OCI-LY3 (cell line): Measurements from ENCODE around the gene LOXL3.

ENCODE experiments used
- H2AFZ ChIP-seq: fragments of 200-600, 300-600 bp; shearing (Covaris generic); 2 replicates; pipeline ENCODE4 v1.6.0; 2014; ENCODE audit warnings: antibody characterized with exemption, low read depth, low read length
- H3K27ac ChIP-seq: fragments of 200-600, 300-600 bp; sonication (generic); 2 replicates; pipeline ENCODE4 v1.5.1; 2014; ENCODE audit warnings: mild to moderate bottlenecking, low read length, moderate library complexity, mixed read lengths
- H3K27me3 ChIP-seq: fragments of 200-600, 300-600 bp; sonication (generic); 2 replicates; pipeline ENCODE4 v1.6.1; 2014; ENCODE audit warnings: low read depth, low read length, mixed read lengths
- H3K36me3 ChIP-seq: fragments of 200-600, 300-600 bp; sonication (generic); replicated peaks from 2 replicates; pipeline ENCODE3; 2014; ENCODE audit warnings: low read depth, low read length, mixed read lengths
- H3K4me1 ChIP-seq: fragments of 300-600, 200-600 bp; sonication (generic); 2 replicates; pipeline ENCODE4 v1.6.1; 2014; ENCODE audit warnings: low read length, mixed read lengths
- H3K4me2 ChIP-seq: fragments of 200-600, 300-600 bp; sonication (generic); 2 replicates; pipeline ENCODE4 v1.6.1; 2014; ENCODE audit warnings: low read length, mixed read lengths
- H3K4me3 ChIP-seq: fragments of 300-600, 200-600 bp; sonication (generic); 2 replicates; pipeline ENCODE4 v1.5.1; 2014; ENCODE audit warnings: antibody characterized with exemption, mild to moderate bottlenecking, low read length, moderate library complexity
- H3K79me2 ChIP-seq: fragments of 300-600, 200-600 bp; shearing (Covaris generic); 2 replicates; pipeline ENCODE4 v1.6.1; 2014; ENCODE audit warnings: mild to moderate bottlenecking, low read length, mixed read lengths
- H3K9ac ChIP-seq: fragments of 300-600, 200-600 bp; shearing (Covaris generic); 2 replicates; pipeline ENCODE4 v1.6.0; 2014; ENCODE audit warnings: mild to moderate bottlenecking, low read length, moderate library complexity
- H3K9me3 ChIP-seq: fragments of 200-600, 300-600 bp; shearing (Covaris generic); 2 replicates; pipeline ENCODE4 v1.6.1; 2014; ENCODE audit warnings: low read length, mixed read lengths; ENCODE audit not compliant: insufficient read depth
- H4K20me1 ChIP-seq: fragments of 200-600, 300-600 bp; sonication (generic); 2 replicates; pipeline ENCODE4 v1.6.1; 2016; ENCODE audit warnings: low read length, mixed read lengths; ENCODE audit not compliant: insufficient read depth
- EZH2phosphoT487 ChIP-seq: fragments of 200-600 bp; shearing (Covaris generic); IDR thresholded peaks from 2 replicates; pipeline ENCODE4 v1.6.1; 2018; ENCODE audit warnings: antibody characterized with exemption, mixed run types, low read depth
- TF ChIP-seq, protein P1 (sequence below): fragments of 200-600, 300-600 bp; sonication (generic); IDR thresholded peaks from 2 replicates; pipeline ENCODE4 v1.5.1; 2014; ENCODE audit warnings: antibody characterized with exemption, low read length, low read depth

LOXL3 gene

DNA sequence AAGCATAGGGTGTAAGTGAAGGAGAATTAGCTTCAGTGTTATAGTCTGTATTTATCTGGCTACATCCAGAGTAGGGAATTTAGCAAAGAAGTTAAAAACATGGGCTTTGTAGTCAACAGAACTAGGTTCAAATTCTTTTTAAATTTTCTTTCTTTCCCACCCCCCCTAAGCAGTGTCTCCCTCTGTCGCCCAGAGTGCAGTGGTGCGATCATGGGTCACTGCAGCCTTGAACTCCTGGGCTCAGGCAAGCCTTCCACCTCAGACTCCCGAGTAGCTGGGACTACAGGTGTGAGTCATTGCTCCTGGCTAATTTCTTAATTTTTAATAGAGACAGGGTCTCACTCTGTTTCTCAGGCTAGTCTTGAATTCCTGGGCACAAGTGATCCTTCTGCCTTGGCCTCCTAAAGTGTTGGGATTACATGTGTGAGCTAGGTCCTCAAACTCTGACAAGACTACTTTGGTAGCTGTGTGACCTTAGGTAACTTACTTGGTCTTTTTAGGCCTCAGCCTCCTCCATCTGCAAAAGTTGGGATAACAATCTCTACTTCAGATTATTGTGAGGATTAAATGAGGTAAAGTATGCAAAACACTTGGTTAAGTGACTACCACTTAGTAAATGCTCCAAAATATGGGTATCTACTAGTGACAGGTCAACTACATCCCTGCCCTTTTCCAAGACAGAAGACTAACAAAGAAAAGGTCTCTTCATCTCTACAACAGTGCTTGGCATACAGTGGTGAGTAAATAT, 18.6 kb upstream of the LOXL3 start:
- Histone ChIP-seq H3K4me3 (no peak overlapping the region), H3K36me3 (no peaks in the 10 kb centered on the region), H3K4me2 (no peak overlapping the region), H3K27ac (no peak overlapping the region), H3K79me2 (no peaks in the 10 kb centered on the region), H4K20me1 (no peaks in the 10 kb centered on the region), H3K27me3 (0 out of 2 replicates have a peak, but pooled peaks cover 4% of the 10 kb centered on the region), H3K4me1 (peaks cover 48% of the 10 kb centered on the region), H3K9ac (no peak overlapping the region), H3K9me3 (no peaks in the 10 kb centered on the region), H2AFZ (no peak overlapping the region)
- TF ChIP-seq, protein P1, sequence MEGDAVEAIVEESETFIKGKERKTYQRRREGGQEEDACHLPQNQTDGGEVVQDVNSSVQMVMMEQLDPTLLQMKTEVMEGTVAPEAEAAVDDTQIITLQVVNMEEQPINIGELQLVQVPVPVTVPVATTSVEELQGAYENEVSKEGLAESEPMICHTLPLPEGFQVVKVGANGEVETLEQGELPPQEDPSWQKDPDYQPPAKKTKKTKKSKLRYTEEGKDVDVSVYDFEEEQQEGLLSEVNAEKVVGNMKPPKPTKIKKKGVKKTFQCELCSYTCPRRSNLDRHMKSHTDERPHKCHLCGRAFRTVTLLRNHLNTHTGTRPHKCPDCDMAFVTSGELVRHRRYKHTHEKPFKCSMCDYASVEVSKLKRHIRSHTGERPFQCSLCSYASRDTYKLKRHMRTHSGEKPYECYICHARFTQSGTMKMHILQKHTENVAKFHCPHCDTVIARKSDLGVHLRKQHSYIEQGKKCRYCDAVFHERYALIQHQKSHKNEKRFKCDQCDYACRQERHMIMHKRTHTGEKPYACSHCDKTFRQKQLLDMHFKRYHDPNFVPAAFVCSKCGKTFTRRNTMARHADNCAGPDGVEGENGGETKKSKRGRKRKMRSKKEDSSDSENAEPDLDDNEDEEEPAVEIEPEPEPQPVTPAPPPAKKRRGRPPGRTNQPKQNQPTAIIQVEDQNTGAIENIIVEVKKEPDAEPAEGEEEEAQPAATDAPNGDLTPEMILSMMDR: no peak
- TF ChIP-seq EZH2phosphoT487: no peak

DNA sequence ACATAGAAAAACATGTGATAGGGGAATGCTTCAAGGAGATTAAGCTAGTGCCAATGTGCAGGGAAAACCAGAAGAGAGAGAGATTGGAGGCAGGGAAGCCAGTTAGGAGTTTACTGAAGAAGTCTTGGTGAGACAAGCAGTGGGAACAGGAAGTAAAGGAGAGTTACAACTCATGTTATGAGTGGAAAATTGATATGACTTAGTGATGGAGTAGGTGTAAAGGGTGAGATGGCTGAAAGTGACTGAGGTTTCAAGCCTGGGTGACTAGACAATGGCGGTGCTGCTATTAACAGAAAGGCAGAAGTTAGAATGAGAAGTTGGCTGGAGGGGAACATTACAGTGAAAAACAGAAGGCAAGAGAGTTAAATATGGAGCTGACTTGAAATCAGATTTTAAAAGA, 17.3 kb upstream of the LOXL3 start:
- H3K36me3 ChIP-seq: no peaks in the 10 kb centered on the region
- H3K9ac ChIP-seq: peak overlapping the region; percentile 40; the same call in 1 of the 2 replicates
- H3K79me2 ChIP-seq: no peaks in the 10 kb centered on the region
- peaks cover 46% of the 10 kb centered on the region for H3K4me1 ChIP-seq
- 0 out of 2 replicates have a peak, but pooled peaks cover 4% of the 10 kb centered on the region for H3K27me3 ChIP-seq
- TF ChIP-seq EZH2phosphoT487: no peak
- TF ChIP-seq, protein P1: no peak
- peak overlapping the region; percentile 66 for H3K27ac ChIP-seq
- peak overlapping the region; percentile 54 for H3K4me2 ChIP-seq
- H2AFZ ChIP-seq: peak overlapping the region; percentile 75
- 0 out of 2 replicates have a peak overlapping the region, but pooled peaks have one; percentile 22 for H3K4me3 ChIP-seq
- H3K9me3 ChIP-seq: no peaks in the 10 kb centered on the region
- no peaks in the 10 kb centered on the region for H4K20me1 ChIP-seq

DNA sequence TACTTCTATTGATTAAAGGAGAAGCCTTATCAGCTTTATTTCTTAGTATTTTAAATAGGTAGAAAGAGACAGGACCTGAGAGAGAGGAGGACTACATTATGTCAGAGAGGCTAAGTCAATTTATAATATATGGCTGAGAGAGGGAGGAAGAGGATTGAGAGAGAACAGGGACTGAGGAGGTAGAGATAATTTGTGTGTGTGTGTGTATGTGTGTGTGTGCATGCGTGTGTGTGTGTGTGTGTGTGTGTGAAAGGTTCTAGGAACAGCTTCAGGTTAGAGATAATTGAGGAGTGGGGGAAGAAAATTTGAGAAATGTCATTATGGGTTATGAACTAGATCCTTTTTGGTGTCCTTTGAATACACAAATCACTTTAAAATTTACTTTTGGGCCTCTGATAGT, 15.9 kb upstream of the LOXL3 start:
- Histone ChIP-seq H3K4me1 (peaks cover 46% of the 10 kb centered on the region), H3K27ac (no peak overlapping the region)

DNA sequence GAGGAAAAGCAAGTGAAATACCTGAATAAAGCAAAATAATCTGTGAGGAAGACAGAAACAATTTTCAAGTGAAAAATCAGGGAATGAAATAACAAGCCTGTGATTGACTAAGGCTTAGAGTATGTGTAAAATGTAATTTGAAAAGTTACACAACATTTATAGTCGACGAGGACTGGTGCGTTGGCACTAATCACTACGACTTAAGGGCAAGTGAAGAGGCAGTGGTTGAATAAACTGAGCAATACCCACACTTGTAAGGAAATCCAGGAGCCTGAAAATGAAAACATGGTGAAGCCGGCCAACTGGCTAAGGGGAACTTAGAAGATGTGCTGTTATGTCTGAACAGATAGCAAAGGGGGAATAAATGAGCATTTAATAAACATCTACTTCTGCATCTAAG, 14.1 kb upstream of the LOXL3 start:
- Histone ChIP-seq H3K36me3 (no peaks in the 10 kb centered on the region), H3K4me1 (peaks cover 35% of the 10 kb centered on the region), H3K79me2 (no peaks in the 10 kb centered on the region), H3K9ac (no peak overlapping the region), H4K20me1 (no peaks in the 10 kb centered on the region), H3K4me3 (no peak overlapping the region), H3K4me2 (no peak overlapping the region), H3K27me3 (peaks cover 4% of the 10 kb centered on the region; the same call in 1 of the 2 replicates), H3K27ac (no peak overlapping the region), H2AFZ (no peak overlapping the region), H3K9me3 (no peaks in the 10 kb centered on the region)
- TF ChIP-seq, protein P1: no peak
- TF ChIP-seq EZH2phosphoT487: no peak

More for the DNA sequence above, 15.9 kb upstream of the LOXL3 start:
- H3K27me3 ChIP-seq: 0 out of 2 replicates have a peak, but pooled peaks cover 4% of the 10 kb centered on the region
- no peak for TF ChIP-seq EZH2phosphoT487
- no peak overlapping the region for H3K4me2 ChIP-seq
- H3K9ac ChIP-seq: no peak overlapping the region
- no peaks in the 10 kb centered on the region for H3K9me3 ChIP-seq
- no peak overlapping the region for H2AFZ ChIP-seq
- H3K79me2 ChIP-seq: no peaks in the 10 kb centered on the region
- no peaks in the 10 kb centered on the region for H3K36me3 ChIP-seq
- no peaks in the 10 kb centered on the region for H4K20me1 ChIP-seq
- H3K4me3 ChIP-seq: no peak overlapping the region
